Measurements from ENCODE around the gene TMEM61. TPM values are rescaled to one million over a fixed set of nuclear protein-coding genes. Genes with fewer than 3 reads are reported as not detected.

TMEM61 gene
- total RNA-seq, 2 experiments from 2014 or later, result not detected

- CTCF ChIA-PET, result no interaction called here
These were observed 57.5 kb downstream of the TMEM61 start for GRCh38 chr1:55037733-55038551.

DNA sequence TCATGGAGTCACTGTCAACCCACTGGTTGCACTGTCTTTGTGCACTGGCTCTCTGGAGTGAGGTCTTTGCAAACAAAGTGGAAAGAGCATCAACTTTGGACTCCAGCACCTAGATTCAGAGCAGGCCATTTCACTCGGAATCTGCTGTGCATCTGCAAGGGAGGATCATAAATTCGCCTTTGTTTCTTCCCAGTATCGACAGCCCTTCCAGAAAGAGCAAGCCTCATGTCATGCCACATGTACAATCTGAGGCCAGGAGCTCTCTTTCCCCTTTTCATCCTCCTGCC is 58.1 kb downstream of the TMEM61 start:
- Mint-ChIP-seq H3K4me1 (ENCODE audit: low read depth) (peaks cover 3% of the 10 kb centered on the region), H3K27ac (no peak overlapping the region), H3K36me3 (no peaks in the 10 kb centered on the region), H3K27me3 (peaks cover 47% of the 10 kb centered on the region), H3K4me3 (no peak overlapping the region), H3K9me3 (no peaks in the 10 kb centered on the region)
- ChIA-PET POLR2A (no interaction called here), CTCF (no interaction called here)
- DNase-seq, result no peak
- intact Hi-C loops (cut with micrococcal nuclease), result no loop called here

More at GRCh38 chr1:55037733-55038551, 57.5 kb downstream of the TMEM61 start:
- peaks cover 3% of the 10 kb centered on the region for H3K4me1 Mint-ChIP-seq (ENCODE audit: low read depth)
- intact Hi-C loops (cut with micrococcal nuclease), result no loop called here
- no peak for DNase-seq
- POLR2A ChIA-PET, result no interaction called here
- no peak overlapping the region for H3K4me3 Mint-ChIP-seq
- H3K27ac Mint-ChIP-seq, result no peak overlapping the region
- no peaks in the 10 kb centered on the region for H3K9me3 Mint-ChIP-seq
- H3K27me3 Mint-ChIP-seq, result peaks cover 47% of the 10 kb centered on the region
- no peaks in the 10 kb centered on the region for H3K36me3 Mint-ChIP-seq

DNA sequence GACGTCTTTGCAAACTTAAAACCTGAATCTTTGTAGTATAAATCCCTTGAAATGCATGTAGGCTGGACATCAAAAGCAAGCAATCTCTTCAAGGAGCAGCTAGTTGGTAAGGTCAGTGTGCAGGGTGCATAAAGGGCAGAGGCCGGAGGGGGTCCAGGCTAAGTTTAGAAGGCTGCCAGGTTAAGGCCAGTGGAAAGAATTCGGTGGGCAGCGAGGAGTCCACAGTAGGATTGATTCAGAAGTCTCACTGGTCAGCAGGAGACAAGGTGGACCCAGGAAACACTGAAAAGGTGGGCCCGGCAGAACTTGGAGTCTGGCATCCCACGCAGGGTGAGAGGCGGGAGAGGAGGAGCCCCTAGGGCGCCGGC is 58.5 kb downstream of the TMEM61 start:
- Mint-ChIP-seq H3K9me3 (no peaks in the 10 kb centered on the region), H3K27ac (no peak overlapping the region), H3K4me1 (ENCODE audit: low read depth) (peaks cover 3% of the 10 kb centered on the region), H3K36me3 (no peaks in the 10 kb centered on the region), H3K27me3 (peaks cover 47% of the 10 kb centered on the region), H3K4me3 (no peak overlapping the region)
- POLR2A ChIA-PET, result no interaction called here
- intact Hi-C loops (cut with micrococcal nuclease), result no loop called here
- DNase-seq, result no peak
- CTCF ChIA-PET, result no interaction called here

GRCh38 chr1:55039342-55040082 is 59.1 kb downstream of the TMEM61 start, which contains the start of gene PCSK9:
PCSK9 (plus strand) TSS chr1:55039548; CDS start chr1:55039838, 290 bp downstream.
- Mint-ChIP-seq H3K27me3 (peaks cover 45% of the 10 kb centered on the region), H3K36me3 (no peaks in the 10 kb centered on the region), H3K27ac (no peak within 1 kb of the TSS), H3K4me3 (no peak within 1 kb of the TSS), H3K9me3 (no peaks in the 10 kb centered on the region), H3K4me1 (ENCODE audit: low read depth) (peaks cover 3% of the 10 kb centered on the region)
- CTCF ChIA-PET, result interaction anchor here (0.8 kb wide), 1 partner anchor 23 kb away, joined by 3 read pairs; no protein-coding TSS in a partner anchor
- intact Hi-C loops (cut with micrococcal nuclease), result no loop called here
- POLR2A ChIA-PET, result no interaction called here
- no peak for DNase-seq

DNA sequence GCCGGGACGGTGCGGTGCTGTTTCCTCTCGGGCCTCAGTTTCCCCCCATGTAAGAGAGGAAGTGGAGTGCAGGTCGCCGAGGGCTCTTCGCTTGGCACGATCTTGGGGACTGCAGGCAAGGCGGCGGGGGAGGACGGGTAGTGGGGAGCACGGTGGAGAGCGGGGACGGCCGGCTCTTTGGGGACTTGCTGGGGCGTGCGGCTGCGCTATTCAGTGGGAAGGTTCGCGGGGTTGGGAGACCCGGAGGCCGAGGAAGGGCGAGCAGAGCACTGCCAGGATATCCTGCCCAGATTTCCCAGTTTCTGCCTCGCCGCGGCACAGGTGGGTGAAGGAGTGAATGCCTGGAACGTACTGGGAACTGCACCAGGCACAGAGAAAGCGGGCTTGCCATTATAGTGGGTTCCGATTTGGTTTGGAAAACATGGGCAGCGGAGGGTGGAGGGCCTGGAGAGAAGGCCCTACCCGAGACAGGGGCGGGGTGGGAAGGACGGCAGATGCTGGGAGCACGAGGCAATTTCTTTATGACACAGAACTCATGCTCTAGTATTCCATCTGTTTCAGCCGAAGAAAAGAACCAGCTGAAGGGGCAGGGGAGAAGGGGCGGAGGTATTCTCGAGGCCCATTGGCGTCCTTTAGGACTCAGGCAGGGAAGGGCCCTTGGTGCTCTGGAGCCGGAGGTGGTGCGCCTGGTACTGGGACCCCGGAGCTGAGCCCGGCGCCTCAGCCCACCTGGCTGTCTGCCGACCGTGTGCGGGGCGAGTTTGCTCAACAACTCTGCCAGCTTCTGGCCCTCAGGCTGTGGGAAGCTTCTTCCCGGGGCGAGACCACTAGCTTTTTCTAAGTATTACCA is 59.9 kb downstream of the TMEM61 start:
- DNase-seq, result no peak
- POLR2A ChIA-PET, result no interaction called here
- no peaks in the 10 kb centered on the region for H3K9me3 Mint-ChIP-seq
- H3K4me1 Mint-ChIP-seq (ENCODE audit: low read depth), result peaks cover 3% of the 10 kb centered on the region
- intact Hi-C loops (cut with micrococcal nuclease), result no loop called here
- H3K27me3 Mint-ChIP-seq, result peaks cover 44% of the 10 kb centered on the region
- no peak overlapping the region for H3K27ac Mint-ChIP-seq
- H3K36me3 Mint-ChIP-seq, result no peaks in the 10 kb centered on the region
- CTCF ChIA-PET, result interaction anchor here (0.8 kb wide), 1 partner anchor 24 kb away, joined by 3 read pairs; no protein-coding TSS in a partner anchor
- no peak overlapping the region for H3K4me3 Mint-ChIP-seq

- no peaks in the 10 kb centered on the region for H3K36me3 Mint-ChIP-seq
- intact Hi-C loops (cut with micrococcal nuclease), result no loop called here
- H3K27ac Mint-ChIP-seq, result no peak overlapping the region
- ChIA-PET POLR2A (no interaction called here), CTCF (no interaction called here)
- H3K27me3 Mint-ChIP-seq, result peaks cover 39% of the 10 kb centered on the region
- no peaks in the 10 kb centered on the region for H3K9me3 Mint-ChIP-seq
- peaks cover 3% of the 10 kb centered on the region for H3K4me1 Mint-ChIP-seq (ENCODE audit: low read depth)
- DNase-seq, result no peak
- H3K4me3 Mint-ChIP-seq, result no peak overlapping the region
These were observed 60.6 kb downstream of the TMEM61 start for GRCh38 chr1:55040933-55041494.

DNA sequence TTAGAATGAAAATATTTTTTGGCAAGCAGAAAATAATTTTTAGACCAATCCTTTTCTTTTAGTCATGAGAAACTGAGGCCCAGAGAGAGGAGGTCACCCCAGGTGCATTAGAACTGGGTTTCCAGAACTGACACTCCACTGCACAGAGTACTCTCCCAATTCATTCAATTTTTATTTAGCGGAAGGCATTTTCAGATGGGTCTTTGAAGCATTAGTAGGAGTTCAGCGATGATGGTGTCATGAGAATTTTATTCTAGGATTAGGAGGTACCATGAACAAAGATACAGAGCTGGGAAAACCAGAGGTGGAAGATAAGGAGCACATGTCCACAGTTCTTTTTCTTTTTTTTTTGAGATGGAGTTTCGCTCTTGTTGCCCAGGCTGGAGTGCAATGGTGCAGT is 61.2 kb downstream of the TMEM61 start:
- ChIA-PET POLR2A (no interaction called here), CTCF (no interaction called here)
- Mint-ChIP-seq H3K4me1 (ENCODE audit: low read depth) (peaks cover 3% of the 10 kb centered on the region), H3K27ac (no peak overlapping the region), H3K36me3 (no peaks in the 10 kb centered on the region), H3K4me3 (no peak overlapping the region), H3K9me3 (no peaks in the 10 kb centered on the region), H3K27me3 (peaks cover 34% of the 10 kb centered on the region)
- no peak for DNase-seq
- intact Hi-C loops (cut with micrococcal nuclease), result no loop called here

Other genes starting within 250 kb of the TMEM61 start
- gene PARS2, start 216.1 kb upstream of the TMEM61 start, total RNA-seq, result 1 to 10 TPM; 5.6 to 5.7 TPM
- 1 to 10 TPM; 4.6 to 5.3 TPM for gene TTC22, start 179.3 kb upstream of the TMEM61 start, total RNA-seq
- gene DHCR24, start 93.4 kb upstream of the TMEM61 start, total RNA-seq, result 10 to 100 TPM; 72.6 to 75.1 TPM
- gene BSND, start 18.3 kb downstream of the TMEM61 start, total RNA-seq, result not detected
- gene PCSK9, start 58.9 kb downstream of the TMEM61 start, total RNA-seq, result not detected
- 10 to 100 TPM; 37.4 to 39.9 TPM for gene USP24, start 234.7 kb downstream of the TMEM61 start, total RNA-seq